Measurements from ENCODE around the gene DDX39B. TPM values are rescaled to one million over a fixed set of nuclear protein-coding genes. Genes with fewer than 3 reads are reported as not detected.

DDX39B gene
- total RNA-seq, 1 experiment from 2014 or later = 813 TPM

DNA sequence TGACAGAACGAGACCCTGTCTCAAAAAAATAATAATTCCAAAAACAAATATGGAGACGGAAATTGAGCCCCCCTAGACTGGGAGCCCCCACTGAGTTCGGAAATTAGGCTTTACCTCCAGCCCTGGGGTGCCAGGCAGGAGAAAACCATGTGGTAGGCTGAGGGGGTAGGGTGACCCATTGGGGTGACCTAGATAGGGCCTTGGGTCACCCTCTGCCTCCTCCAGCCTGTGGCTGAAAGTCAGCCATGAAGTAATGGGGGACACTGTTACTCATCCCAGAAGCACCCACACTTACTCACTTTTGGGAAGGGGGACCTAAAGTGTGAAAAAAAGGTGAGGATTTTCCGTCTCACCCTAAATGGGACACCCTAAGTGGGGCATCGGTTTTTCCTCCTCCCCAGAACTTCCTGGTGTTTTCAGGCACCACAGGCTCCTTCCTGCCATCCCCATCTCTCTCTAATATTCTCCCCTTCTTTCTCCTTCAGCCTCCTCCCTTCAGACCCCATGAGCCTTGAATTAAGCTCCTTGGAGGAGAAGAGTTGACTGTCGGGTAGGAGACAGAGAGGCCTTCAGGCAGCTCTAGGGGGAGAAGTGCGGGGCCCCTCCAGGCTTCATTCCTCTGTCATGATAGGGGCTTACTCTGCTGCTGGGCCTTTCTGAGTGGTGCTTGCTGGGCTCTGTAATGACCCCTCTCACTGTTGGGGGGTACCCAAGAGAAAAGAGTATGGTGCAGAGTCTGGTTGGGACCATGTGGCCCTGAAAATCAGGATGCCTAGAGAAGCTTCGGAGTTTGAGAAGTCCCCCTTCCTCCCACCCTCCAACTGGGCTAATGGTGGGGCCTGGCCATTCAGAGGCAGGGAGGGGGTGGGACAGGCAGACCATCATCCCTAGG is 38.0 kb upstream of the DDX39B start:
- Histone ChIP-seq H3K23me2 (ENCODE audit: insufficient read length, low read depth, low read length, poor library complexity, severe bottlenecking) (peaks cover 11% of the 10 kb centered on the region), H3K14ac (ENCODE audit: insufficient read depth, low read length) (no peak overlapping the region), H2BK5ac (ENCODE audit: insufficient read length, low read length) (no peak overlapping the region), H3K79me2 (ENCODE audit: insufficient read depth, low read length) (no peaks in the 10 kb centered on the region), H2AFZ (ENCODE audit: low read length) (no peak overlapping the region), H2BK12ac (ENCODE audit: insufficient read length, low read depth, low read length) (peak overlapping the region; percentile 57), H4K20me1 (ENCODE audit: control insufficient read depth, insufficient read depth, insufficient read length) (no peaks in the 10 kb centered on the region), H2BK20ac (ENCODE audit: low read depth, low read length, poor library complexity, severe bottlenecking) (no peak overlapping the region), H3K4me1 (ENCODE audit: insufficient read depth, low read length) (peaks cover 2% of the 10 kb centered on the region; the same call in 1 of the 2 replicates), H3K27ac (ENCODE audit: insufficient read length, low read depth, low read length) (no peak overlapping the region), H3K56ac (ENCODE audit: insufficient read length, low read depth, low read length) (no peak overlapping the region), H2BK15ac (ENCODE audit: low read depth, low read length) (no peak overlapping the region), H3K27me3 (ENCODE audit: insufficient read depth, low read length) (no peaks in the 10 kb centered on the region), H4K5ac (ENCODE audit: insufficient read length, low read depth, low read length) (no peak overlapping the region), H4K91ac (ENCODE audit: insufficient read length, low read depth, low read length) (no peak overlapping the region), H3K9me3 (ENCODE audit: control insufficient read depth, low read depth, low read length) (no peaks in the 10 kb centered on the region), H4K8ac (replicated peaks; ENCODE audit: insufficient read length, low read depth, low read length) (no peak overlapping the region), H3K79me1 (ENCODE audit: insufficient read depth, low read depth, low read length, poor library complexity, severe bottlenecking) (no peaks in the 10 kb centered on the region), H3K18ac (ENCODE audit: insufficient read length, low read depth, low read length) (no peak overlapping the region), H3T11ph (ENCODE audit: low read length) (no peak overlapping the region), H3K4me2 (ENCODE audit: insufficient read depth, insufficient read length, low read length) (peak overlapping the region; percentile 67), H3K23ac (ENCODE audit: insufficient read length, low read depth, low read length) (no peak overlapping the region), H2AK5ac (ENCODE audit: insufficient read length, low read length) (no peak overlapping the region), H2BK120ac (ENCODE audit: low read depth, low read length, poor library complexity, severe bottlenecking) (no peak overlapping the region), H3K4ac (ENCODE audit: low read depth, low read length) (no peak overlapping the region), H3K9ac (ENCODE audit: extremely low read depth, insufficient read length, low read length) (no peak overlapping the region)
- Mint-ChIP-seq H3K4me1 (peaks cover 30 to 31% of the 10 kb centered on the region in 2 experiments), H3K9me3 (no peaks in the 10 kb centered on the region; a peak in 1 of 5 replicates), H3K36me3 (ENCODE audit: insufficient read depth in 1 of 3, low read depth in 3 of 3) (no peaks in the 10 kb centered on the region), H3K27ac (no peak overlapping the region; a peak in 1 of 7 replicates), H3K4me3 (peak overlapping the region; percentile 84 to 94), H3K27me3 (ENCODE audit: low read depth) (peaks cover 42% of the 10 kb centered on the region)
- no CpG with 5 or more reads among the region's 8 CpGs for WGBS (ENCODE audit: extremely low coverage, insufficient read length, low lambda C conversion rate)
- no peak for DNase-seq
- TF ChIP-seq, protein P1, sequence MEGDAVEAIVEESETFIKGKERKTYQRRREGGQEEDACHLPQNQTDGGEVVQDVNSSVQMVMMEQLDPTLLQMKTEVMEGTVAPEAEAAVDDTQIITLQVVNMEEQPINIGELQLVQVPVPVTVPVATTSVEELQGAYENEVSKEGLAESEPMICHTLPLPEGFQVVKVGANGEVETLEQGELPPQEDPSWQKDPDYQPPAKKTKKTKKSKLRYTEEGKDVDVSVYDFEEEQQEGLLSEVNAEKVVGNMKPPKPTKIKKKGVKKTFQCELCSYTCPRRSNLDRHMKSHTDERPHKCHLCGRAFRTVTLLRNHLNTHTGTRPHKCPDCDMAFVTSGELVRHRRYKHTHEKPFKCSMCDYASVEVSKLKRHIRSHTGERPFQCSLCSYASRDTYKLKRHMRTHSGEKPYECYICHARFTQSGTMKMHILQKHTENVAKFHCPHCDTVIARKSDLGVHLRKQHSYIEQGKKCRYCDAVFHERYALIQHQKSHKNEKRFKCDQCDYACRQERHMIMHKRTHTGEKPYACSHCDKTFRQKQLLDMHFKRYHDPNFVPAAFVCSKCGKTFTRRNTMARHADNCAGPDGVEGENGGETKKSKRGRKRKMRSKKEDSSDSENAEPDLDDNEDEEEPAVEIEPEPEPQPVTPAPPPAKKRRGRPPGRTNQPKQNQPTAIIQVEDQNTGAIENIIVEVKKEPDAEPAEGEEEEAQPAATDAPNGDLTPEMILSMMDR (conservative IDR thresholded peaks at IDR 0.05) = no peak
